ENCODE measurements around the gene ARHGAP8.

The ARHGAP8 gene

GRCh38 chr22:44711241-44711560 is 41.2 kb upstream of the ARHGAP8 start:
- H3K27me3 ChIP-seq (ENCODE audit: control insufficient read depth, insufficient read depth, low read length), result no peaks in the 10 kb centered on the region
- no CpG with 5 or more reads among the region's 4 CpGs for WGBS (ENCODE audit: insufficient coverage, insufficient read length)
- H3K4me1 ChIP-seq (ENCODE audit: control insufficient read depth, insufficient read depth, low read length), result no peaks in the 10 kb centered on the region; the same call in 1 of the 2 replicates
- no peak overlapping the region for H3K4me3 ChIP-seq (ENCODE audit: low read length)
- no peak overlapping the region for H3K27ac ChIP-seq (ENCODE audit: low read length)
- no peaks in the 10 kb centered on the region for H3K9me3 ChIP-seq (ENCODE audit: control insufficient read depth, insufficient read depth, low read length)
- DNase-seq (ENCODE audit: low read depth, low spot score), result no peak
- no peaks in the 10 kb centered on the region; the same call in 1 of the 2 replicates for H3K36me3 ChIP-seq (ENCODE audit: control insufficient read depth, insufficient read depth, low read length)

DNA sequence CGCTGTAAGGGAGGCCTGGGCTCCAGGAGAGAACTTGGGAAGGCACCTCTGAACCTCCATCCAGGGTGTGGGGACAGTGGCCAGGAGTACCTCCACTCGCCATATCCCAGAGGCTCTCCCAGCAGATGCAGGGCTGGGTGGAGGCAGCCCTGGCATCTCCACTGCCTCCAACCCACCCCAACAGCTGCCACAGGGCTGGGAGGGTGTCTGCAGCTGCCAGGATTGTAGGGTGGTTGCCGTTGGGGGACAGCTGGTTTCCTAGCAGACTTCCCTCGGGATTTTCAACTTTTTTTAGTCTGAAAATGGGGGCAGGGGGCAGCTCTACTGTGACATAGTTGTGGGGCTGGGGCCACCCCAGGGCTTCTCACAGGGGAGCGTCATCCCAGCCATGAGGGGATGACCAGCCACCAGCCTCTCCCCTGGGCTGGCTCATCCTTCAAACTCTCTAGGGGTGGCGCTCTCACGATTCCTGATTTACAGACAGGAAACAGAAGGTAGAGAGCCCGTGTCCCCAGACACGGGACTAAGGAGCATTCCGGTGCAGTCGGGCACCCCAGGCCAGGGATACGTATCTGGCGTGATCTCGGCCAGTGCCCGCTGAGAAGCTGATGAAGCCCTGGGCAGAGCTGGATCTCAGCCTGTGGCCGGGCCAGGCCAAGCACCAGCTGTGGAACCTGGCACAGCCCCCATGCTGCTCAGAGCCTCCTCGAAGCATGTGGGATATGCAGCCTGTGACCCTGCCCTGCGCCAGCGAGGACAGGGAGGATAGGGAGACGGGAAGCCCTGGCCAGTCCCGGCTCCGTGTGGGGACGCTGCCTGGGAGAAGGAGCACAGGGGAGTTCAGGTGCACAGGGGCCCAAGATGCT is 40.5 kb upstream of the ARHGAP8 start:
- Histone ChIP-seq H3K27me3 (ENCODE audit: control insufficient read depth, insufficient read depth, low read length) (no peaks in the 10 kb centered on the region), H3K36me3 (ENCODE audit: control insufficient read depth, insufficient read depth, low read length) (no peaks in the 10 kb centered on the region; the same call in 1 of the 2 replicates), H3K4me3 (ENCODE audit: low read length) (no peak overlapping the region), H3K4me1 (ENCODE audit: control insufficient read depth, insufficient read depth, low read length) (no peaks in the 10 kb centered on the region; the same call in 1 of the 2 replicates), H3K9me3 (ENCODE audit: control insufficient read depth, insufficient read depth, low read length) (no peaks in the 10 kb centered on the region), H3K27ac (ENCODE audit: low read length) (no peak overlapping the region)
- no peak for DNase-seq (ENCODE audit: low read depth, low spot score)
- no CpG with 5 or more reads among the region's 23 CpGs for WGBS (ENCODE audit: insufficient coverage, insufficient read length)

DNA sequence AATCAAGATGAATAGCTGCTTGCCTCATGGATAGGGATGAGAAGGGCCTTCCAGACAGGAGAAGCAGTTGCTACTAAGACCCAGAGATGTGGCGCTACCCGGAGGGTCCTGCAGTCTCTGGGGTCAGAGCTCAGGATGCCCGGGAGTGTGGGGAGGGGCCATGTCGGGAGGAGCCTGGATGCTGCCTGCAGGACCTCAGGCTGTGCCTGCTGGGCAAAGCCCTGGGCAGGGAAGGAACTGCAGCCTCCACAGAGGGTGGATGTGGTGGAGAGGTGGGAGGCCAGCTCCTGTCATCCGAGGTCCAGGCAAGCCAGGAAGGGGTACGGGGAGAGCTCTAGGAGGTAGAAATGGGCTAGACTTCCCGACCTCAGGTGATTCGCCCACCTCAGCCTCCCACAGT is 39.4 kb upstream of the ARHGAP8 start:
- Histone ChIP-seq H3K36me3 (ENCODE audit: control insufficient read depth, insufficient read depth, low read length) (no peaks in the 10 kb centered on the region; the same call in 1 of the 2 replicates), H3K27ac (ENCODE audit: low read length) (no peak overlapping the region), H3K4me1 (ENCODE audit: control insufficient read depth, insufficient read depth, low read length) (no peaks in the 10 kb centered on the region; the same call in 1 of the 2 replicates), H3K9me3 (ENCODE audit: control insufficient read depth, insufficient read depth, low read length) (no peaks in the 10 kb centered on the region), H3K4me3 (ENCODE audit: low read length) (no peak overlapping the region), H3K27me3 (ENCODE audit: control insufficient read depth, insufficient read depth, low read length) (no peaks in the 10 kb centered on the region)
- no CpG with 5 or more reads among the region's 8 CpGs for WGBS (ENCODE audit: insufficient coverage, insufficient read length)
- DNase-seq (ENCODE audit: low read depth, low spot score), result no peak

- WGBS (ENCODE audit: insufficient coverage, insufficient read length), result no CpG with 5 or more reads among the region's 18 CpGs
- H3K4me1 ChIP-seq (ENCODE audit: control insufficient read depth, insufficient read depth, low read length), result no peaks in the 10 kb centered on the region; the same call in 1 of the 2 replicates
Measured at GRCh38 chr22:44714703-44715350, 37.5 kb upstream of the ARHGAP8 start.

DNA sequence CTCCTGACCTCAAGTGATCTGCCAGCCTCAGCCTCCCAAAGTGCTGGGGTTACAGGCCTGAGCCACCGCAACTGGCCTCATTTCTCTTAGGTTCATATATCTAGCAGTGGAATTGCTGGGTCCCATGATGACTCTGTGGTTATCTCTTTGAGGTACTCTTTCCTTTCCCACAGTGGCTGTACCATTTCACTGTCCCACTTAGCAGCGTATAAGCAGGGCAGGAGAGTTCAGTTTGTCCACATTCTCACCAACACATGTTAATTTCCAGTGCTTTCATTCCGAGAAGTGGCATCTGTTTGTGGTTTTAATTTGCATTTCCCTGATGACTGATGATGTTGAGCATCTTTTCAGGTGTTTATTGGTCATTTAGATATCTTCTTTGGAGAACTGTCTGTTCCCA is 34.0 kb upstream of the ARHGAP8 start:
- Histone ChIP-seq H3K4me1 (ENCODE audit: control insufficient read depth, insufficient read depth, low read length) (no peaks in the 10 kb centered on the region), H3K9me3 (ENCODE audit: control insufficient read depth, insufficient read depth, low read length) (no peaks in the 10 kb centered on the region), H3K36me3 (ENCODE audit: control insufficient read depth, insufficient read depth, low read length) (no peaks in the 10 kb centered on the region), H3K27me3 (ENCODE audit: control insufficient read depth, insufficient read depth, low read length) (no peaks in the 10 kb centered on the region), H3K27ac (ENCODE audit: low read length) (no peak overlapping the region), H3K4me3 (ENCODE audit: low read length) (no peak overlapping the region)
- DNase-seq (ENCODE audit: low read depth, low spot score), result no peak
- no CpG with 5 or more reads among the region's 3 CpGs for WGBS (ENCODE audit: insufficient coverage, insufficient read length)

More at GRCh38 chr22:44714703-44715350, 37.5 kb upstream of the ARHGAP8 start:
- DNase-seq (ENCODE audit: low read depth, low spot score), result no peak
- no peaks in the 10 kb centered on the region for H3K27me3 ChIP-seq (ENCODE audit: control insufficient read depth, insufficient read depth, low read length)
- no peak overlapping the region for H3K27ac ChIP-seq (ENCODE audit: low read length)
- H3K4me3 ChIP-seq (ENCODE audit: low read length), result no peak overlapping the region
- no peaks in the 10 kb centered on the region; the same call in 1 of the 2 replicates for H3K36me3 ChIP-seq (ENCODE audit: control insufficient read depth, insufficient read depth, low read length)
- H3K9me3 ChIP-seq (ENCODE audit: control insufficient read depth, insufficient read depth, low read length), result no peaks in the 10 kb centered on the region

DNA sequence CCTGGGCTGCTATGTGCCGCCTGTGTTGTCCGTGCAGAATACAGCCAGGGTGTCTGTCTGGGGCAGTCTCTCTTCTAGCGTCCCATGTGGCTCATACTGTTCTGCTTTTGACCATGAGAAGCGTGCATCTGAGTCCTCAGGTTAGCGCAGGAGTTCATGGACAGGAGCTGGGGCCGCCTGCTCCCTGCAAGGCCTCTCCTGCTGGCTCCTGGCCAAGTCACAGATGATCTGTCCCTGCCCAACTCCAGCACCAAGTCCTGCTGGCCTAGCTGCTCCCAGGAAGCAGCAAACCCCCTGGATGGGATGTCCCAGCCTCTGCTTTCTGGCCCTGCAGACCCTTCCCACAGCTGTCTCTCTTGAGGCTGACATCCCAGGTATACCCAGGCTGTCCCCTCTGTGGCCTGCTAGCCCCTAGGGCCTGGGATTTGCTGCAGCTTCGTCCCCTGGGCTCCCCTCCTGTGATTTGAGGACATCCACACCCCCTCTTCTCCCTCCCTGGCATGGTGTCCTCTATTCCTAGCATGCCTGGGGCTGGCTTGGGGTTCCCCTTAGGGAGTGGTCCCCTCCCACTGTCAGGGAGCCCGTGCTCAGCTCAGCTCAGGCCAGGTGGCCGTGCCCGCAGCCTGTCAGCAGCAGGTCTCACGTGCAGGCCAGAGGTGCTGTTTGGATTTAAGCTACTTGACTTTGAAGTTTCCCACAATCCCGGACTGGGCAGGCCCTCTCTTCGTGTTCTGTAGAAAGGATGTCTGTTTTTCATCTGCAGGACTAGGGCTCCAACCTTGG is 32.6 kb upstream of the ARHGAP8 start:
- Histone ChIP-seq H3K27ac (ENCODE audit: low read length) (no peak overlapping the region), H3K4me1 (ENCODE audit: control insufficient read depth, insufficient read depth, low read length) (no peaks in the 10 kb centered on the region), H3K4me3 (ENCODE audit: low read length) (no peak overlapping the region), H3K27me3 (ENCODE audit: control insufficient read depth, insufficient read depth, low read length) (no peaks in the 10 kb centered on the region), H3K9me3 (ENCODE audit: control insufficient read depth, insufficient read depth, low read length) (no peaks in the 10 kb centered on the region), H3K36me3 (ENCODE audit: control insufficient read depth, insufficient read depth, low read length) (no peaks in the 10 kb centered on the region)
- no CpG with 5 or more reads among the region's 13 CpGs for WGBS (ENCODE audit: insufficient coverage, insufficient read length)
- no peak for DNase-seq (ENCODE audit: low read depth, low spot score)

DNA sequence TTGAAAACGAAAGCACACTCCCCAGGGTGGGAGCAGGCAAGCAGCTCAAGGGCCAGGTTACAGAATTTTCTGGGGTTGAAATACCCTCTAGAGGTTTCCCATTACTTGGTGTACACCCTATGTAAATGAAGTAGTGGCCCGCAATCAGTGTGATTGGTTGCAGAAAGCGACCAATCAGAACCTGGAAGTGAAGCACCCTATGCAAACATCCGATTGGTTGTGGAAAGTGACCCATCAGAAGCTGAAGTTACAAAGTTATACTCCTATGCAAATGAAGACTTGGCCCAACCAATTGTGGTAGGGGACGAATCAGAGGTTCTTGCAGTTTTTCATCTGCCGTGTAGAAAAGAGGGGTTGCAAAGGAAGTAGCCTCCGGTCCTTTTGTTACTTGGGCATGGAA is 31.2 kb upstream of the ARHGAP8 start:
- H3K4me1 ChIP-seq (ENCODE audit: control insufficient read depth, insufficient read depth, low read length), result no peaks in the 10 kb centered on the region
- H3K27ac ChIP-seq (ENCODE audit: low read length), result no peak overlapping the region
- WGBS (ENCODE audit: insufficient coverage, insufficient read length), result no CpG with 5 or more reads among the region's 7 CpGs

DNA sequence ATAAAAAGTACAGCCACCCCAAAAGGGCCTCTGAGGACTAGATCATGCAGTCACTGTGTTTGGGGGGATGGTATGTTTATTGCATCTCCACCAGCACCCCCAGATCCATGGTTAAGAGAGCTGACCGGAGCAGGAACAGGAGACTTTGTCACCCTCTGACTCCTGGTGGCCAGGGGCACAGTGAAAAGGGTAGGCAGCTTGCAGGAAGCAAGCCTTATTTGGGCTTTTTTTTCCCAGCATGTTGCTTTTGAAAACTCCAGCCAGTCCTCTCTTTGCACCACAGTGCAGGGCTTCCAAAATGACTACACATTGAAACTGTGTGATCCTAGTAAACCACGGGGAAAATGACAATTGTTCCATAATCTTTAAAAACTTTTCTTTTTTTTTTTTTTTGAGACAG is 29.8 kb upstream of the ARHGAP8 start:
- Histone ChIP-seq H3K4me3 (ENCODE audit: low read length) (no peak overlapping the region), H3K27me3 (ENCODE audit: control insufficient read depth, insufficient read depth, low read length) (no peaks in the 10 kb centered on the region), H3K36me3 (ENCODE audit: control insufficient read depth, insufficient read depth, low read length) (no peaks in the 10 kb centered on the region), H3K4me1 (ENCODE audit: control insufficient read depth, insufficient read depth, low read length) (no peaks in the 10 kb centered on the region), H3K9me3 (ENCODE audit: control insufficient read depth, insufficient read depth, low read length) (no peaks in the 10 kb centered on the region), H3K27ac (ENCODE audit: low read length) (no peak overlapping the region)
- DNase-seq (ENCODE audit: low read depth, low spot score), result no peak
- no CpG with 5 or more reads among the region's 2 CpGs for WGBS (ENCODE audit: insufficient coverage, insufficient read length)

More for the DNA sequence above, 31.2 kb upstream of the ARHGAP8 start:
- no peaks in the 10 kb centered on the region for H3K27me3 ChIP-seq (ENCODE audit: control insufficient read depth, insufficient read depth, low read length)
- H3K36me3 ChIP-seq (ENCODE audit: control insufficient read depth, insufficient read depth, low read length), result no peaks in the 10 kb centered on the region
- no peak for DNase-seq (ENCODE audit: low read depth, low spot score)
- H3K9me3 ChIP-seq (ENCODE audit: control insufficient read depth, insufficient read depth, low read length), result no peaks in the 10 kb centered on the region
- no peak overlapping the region for H3K4me3 ChIP-seq (ENCODE audit: low read length)

DNA sequence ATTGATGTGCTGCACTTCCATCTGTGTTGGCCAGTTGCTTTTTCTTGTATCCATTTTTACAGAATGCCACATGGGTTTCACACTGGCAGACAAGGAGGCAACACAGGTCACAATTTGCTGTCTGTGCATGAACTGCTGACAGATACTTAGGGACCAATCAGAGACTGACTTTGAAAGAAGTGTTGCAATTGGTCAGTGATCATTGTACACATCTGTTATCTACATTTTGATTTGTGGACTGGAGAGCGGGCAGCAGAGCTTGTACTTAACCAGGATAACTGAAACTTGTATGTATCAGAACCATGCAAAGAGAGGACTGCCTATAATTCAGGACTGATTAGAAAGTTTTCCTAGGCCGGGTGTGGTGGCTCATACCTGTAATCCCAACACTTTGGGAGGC is 28.6 kb upstream of the ARHGAP8 start:
- H3K4me3 ChIP-seq (ENCODE audit: low read length), result no peak overlapping the region
- H3K9me3 ChIP-seq (ENCODE audit: control insufficient read depth, insufficient read depth, low read length), result no peaks in the 10 kb centered on the region
- no peaks in the 10 kb centered on the region for H3K4me1 ChIP-seq (ENCODE audit: control insufficient read depth, insufficient read depth, low read length)
- DNase-seq (ENCODE audit: low read depth, low spot score), result no peak
- H3K27me3 ChIP-seq (ENCODE audit: control insufficient read depth, insufficient read depth, low read length), result no peaks in the 10 kb centered on the region
- H3K36me3 ChIP-seq (ENCODE audit: control insufficient read depth, insufficient read depth, low read length), result no peaks in the 10 kb centered on the region
- WGBS (ENCODE audit: insufficient coverage, insufficient read length), result no CpG with 5 or more reads among the region's 2 CpGs
- no peak overlapping the region for H3K27ac ChIP-seq (ENCODE audit: low read length)

GRCh38 chr22:44724416-44724815 is 28.0 kb upstream of the ARHGAP8 start:
- H3K27ac ChIP-seq (ENCODE audit: low read length), result no peak overlapping the region
- H3K9me3 ChIP-seq (ENCODE audit: control insufficient read depth, insufficient read depth, low read length), result no peaks in the 10 kb centered on the region
- H3K4me3 ChIP-seq (ENCODE audit: low read length), result no peak overlapping the region
- H3K4me1 ChIP-seq (ENCODE audit: control insufficient read depth, insufficient read depth, low read length), result no peaks in the 10 kb centered on the region
- DNase-seq (ENCODE audit: low read depth, low spot score), result no peak
- no peaks in the 10 kb centered on the region for H3K36me3 ChIP-seq (ENCODE audit: control insufficient read depth, insufficient read depth, low read length)
- H3K27me3 ChIP-seq (ENCODE audit: control insufficient read depth, insufficient read depth, low read length), result no peaks in the 10 kb centered on the region
- WGBS (ENCODE audit: insufficient coverage, insufficient read length), result no CpG with 5 or more reads among the region's 6 CpGs

All from iPS DF 6.9 (cell line).